K562 (cell line): ENCODE measurements around the gene POMGNT2. TPM values are rescaled to one million over a fixed set of nuclear protein-coding genes. Genes with fewer than 3 reads are reported as not detected.

Experiments
- CCAR2 ChIP-seq: fragments of 200-400 bp; formaldehyde crosslinking; IDR thresholded peaks from 2 replicates; pipeline ENCODE4 v1.6.1; 2017; ENCODE audit warnings: mild to moderate bottlenecking, low read depth, low read length
- ETS2 ChIP-seq: IDR thresholded peaks from 2 replicates; pipeline ENCODE4 v1.6.1; 2016; ENCODE audit warnings: borderline replicate concordance, missing genetic modification characterization, mild to moderate bottlenecking, moderate library complexity, missing compliant biosample characterization; ENCODE audit not compliant: poor library complexity, severe bottlenecking
- GTF2E2 ChIP-seq: fragments of 200-800 bp; sonication (Bioruptor generic); IDR thresholded peaks from 2 replicates; pipeline ENCODE4 v1.6.1; 2016; ENCODE audit warnings: missing genetic modification characterization, missing compliant biosample characterization
- HDAC2 ChIP-seq: fragments of 450-650 bp; IDR thresholded peaks from 2 replicates; pipeline ENCODE4 v1.6.1; 2016; ENCODE audit warnings: mild to moderate bottlenecking
- HNRNPLL ChIP-seq: fragments of 200-400 bp; formaldehyde crosslinking; IDR thresholded peaks from 2 replicates; pipeline ENCODE4 v1.6.1; 2017; ENCODE audit warnings: low read length, low read depth, mild to moderate bottlenecking; ENCODE audit not compliant: poor library complexity, severe bottlenecking
- NCOR1 ChIP-seq: fragments of 450-650 bp; IDR thresholded peaks from 2 replicates; pipeline ENCODE4 v1.6.1; 2016; ENCODE audit warnings: mild to moderate bottlenecking, moderate library complexity
- NFIX ChIP-seq: fragments of 250-450 bp; sonication (Bioruptor Pico); IDR thresholded peaks from 2 replicates; pipeline ENCODE4 v1.4.0; 2020; ENCODE audit warnings: low read depth, mild to moderate bottlenecking, moderate library complexity
- NUFIP1 ChIP-seq: fragments of 450-650 bp; IDR thresholded peaks from 2 replicates; pipeline ENCODE4 v1.6.1; 2018; ENCODE audit not compliant: partially characterized antibody
- ZBTB43 ChIP-seq: sonication (generic); formaldehyde crosslinking; IDR thresholded peaks from 2 replicates; pipeline ENCODE4 v1.8.0; 2023; ENCODE audit warnings: mild to moderate bottlenecking, missing genetic modification reagents
- ZNF282 ChIP-seq: sonication (generic); formaldehyde crosslinking; IDR thresholded peaks from 2 replicates; pipeline ENCODE4 v1.8.1; 2023; ENCODE audit warnings: missing genetic modification reagents
- ZNF644 ChIP-seq: fragments of 200-800 bp; sonication (Bioruptor generic); IDR thresholded peaks from 2 replicates; pipeline ENCODE4 v1.6.1; 2016; ENCODE audit warnings: low read depth, missing genetic modification characterization, missing compliant biosample characterization
- polyA plus RNA-seq, 8 experiments: library from polyadenylated mRNA; depleted of rRNA in 4 of 8; stranded (reverse) in 5 of 8; unstranded in 3 of 8; fragments of >200 nt; fragmentation: Nextera tagmentation in 2 of 8; fragmentation: Illumina TruSeq in 1 of 8; extraction: Ambion mirVana in 2 of 8; extraction: Trizol in 1 of 8; gene quantifications; 2 replicates each; pipeline versions ENCODE4 v1.2.1 to v1.2.3, GENCODE V29; 2011 to 2014; ENCODE audit warnings: inconsistent platforms in 1 of 8, missing spikeins in 1 of 8
- total RNA-seq, 7 experiments: library from RNA; depleted of rRNA in 6 of 7; stranded (reverse); fragments of >200 nt in 6 of 7; fragmentation: Illumina TruSeq in 2 of 7; extraction: Trizol in 2 of 7; gene quantifications; 2 replicates each; pipeline versions ENCODE4 v1.2.1 to v1.2.3, GENCODE V29; 2011 to 2021; ENCODE audit warnings: low replicate concordance in 1 of 7
- TF ChIP-seq, protein P1 (sequence below): fragments of 450-650 bp; IDR thresholded peaks from 2 replicates; pipeline ENCODE4 v1.6.1; 2016; ENCODE audit warnings: mild to moderate bottlenecking, moderate library complexity
- TF ChIP-seq, protein P2 (sequence below), 2 experiments: IDR thresholded peaks; 2 replicates each; pipeline ENCODE4 v1.6.1; 2011; ENCODE audit warnings: borderline replicate concordance in 1 of 2, control low read depth in 1 of 2, low read depth in 1 of 2, low read length in 1 of 2, mild to moderate bottlenecking in 1 of 2, mixed read lengths in 1 of 2, moderate library complexity in 1 of 2; ENCODE audit not compliant: insufficient read depth in 1 of 2, insufficient read length in 1 of 2, poor library complexity in 1 of 2, severe bottlenecking in 1 of 2; ENCODE audit errors: extremely low read depth in 1 of 2

POMGNT2 gene
- total and polyA plus RNA-seq, 9 of the 15 experiments (the other 6 are each of a cell fraction or from before 2014, with no cell fraction given): 0.65 to 14.1 (median 10.3) TPM

DNA sequence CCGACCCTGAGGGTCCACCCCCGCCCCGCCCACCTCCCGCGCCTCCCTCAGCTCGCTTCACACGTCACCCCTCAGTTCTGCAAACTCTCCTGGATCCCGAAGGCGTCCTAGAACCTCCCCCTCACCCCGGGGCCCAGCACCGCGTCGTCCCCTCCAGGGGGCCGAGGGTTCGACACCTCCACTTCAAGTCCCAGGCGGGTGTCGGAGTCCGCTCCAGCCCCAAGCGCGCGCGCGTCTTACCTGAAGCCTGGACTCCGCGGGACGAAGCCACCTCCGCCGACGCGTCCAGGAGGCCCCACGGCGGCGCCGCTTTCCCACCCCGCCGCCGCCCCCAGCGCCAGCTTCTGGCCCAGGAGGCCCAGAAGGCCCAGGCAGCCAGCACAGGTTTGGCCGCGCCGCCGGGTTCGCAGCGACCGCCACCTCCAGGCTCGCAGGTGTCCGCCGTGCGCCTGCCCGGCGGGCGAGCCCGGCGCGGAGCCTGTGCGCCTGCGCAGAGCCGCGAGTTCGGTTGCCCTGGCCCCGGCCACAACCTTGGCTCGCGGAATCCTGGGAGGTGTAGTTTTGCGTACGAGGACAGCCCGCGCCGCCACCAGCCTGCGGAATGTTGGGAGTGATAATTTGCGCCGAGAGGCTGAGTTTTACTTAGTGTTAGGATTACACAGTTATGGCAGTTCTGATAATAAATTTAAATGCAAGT lies at the start of gene POMGNT2 (continued):
- TF ChIP-seq, protein P1, sequence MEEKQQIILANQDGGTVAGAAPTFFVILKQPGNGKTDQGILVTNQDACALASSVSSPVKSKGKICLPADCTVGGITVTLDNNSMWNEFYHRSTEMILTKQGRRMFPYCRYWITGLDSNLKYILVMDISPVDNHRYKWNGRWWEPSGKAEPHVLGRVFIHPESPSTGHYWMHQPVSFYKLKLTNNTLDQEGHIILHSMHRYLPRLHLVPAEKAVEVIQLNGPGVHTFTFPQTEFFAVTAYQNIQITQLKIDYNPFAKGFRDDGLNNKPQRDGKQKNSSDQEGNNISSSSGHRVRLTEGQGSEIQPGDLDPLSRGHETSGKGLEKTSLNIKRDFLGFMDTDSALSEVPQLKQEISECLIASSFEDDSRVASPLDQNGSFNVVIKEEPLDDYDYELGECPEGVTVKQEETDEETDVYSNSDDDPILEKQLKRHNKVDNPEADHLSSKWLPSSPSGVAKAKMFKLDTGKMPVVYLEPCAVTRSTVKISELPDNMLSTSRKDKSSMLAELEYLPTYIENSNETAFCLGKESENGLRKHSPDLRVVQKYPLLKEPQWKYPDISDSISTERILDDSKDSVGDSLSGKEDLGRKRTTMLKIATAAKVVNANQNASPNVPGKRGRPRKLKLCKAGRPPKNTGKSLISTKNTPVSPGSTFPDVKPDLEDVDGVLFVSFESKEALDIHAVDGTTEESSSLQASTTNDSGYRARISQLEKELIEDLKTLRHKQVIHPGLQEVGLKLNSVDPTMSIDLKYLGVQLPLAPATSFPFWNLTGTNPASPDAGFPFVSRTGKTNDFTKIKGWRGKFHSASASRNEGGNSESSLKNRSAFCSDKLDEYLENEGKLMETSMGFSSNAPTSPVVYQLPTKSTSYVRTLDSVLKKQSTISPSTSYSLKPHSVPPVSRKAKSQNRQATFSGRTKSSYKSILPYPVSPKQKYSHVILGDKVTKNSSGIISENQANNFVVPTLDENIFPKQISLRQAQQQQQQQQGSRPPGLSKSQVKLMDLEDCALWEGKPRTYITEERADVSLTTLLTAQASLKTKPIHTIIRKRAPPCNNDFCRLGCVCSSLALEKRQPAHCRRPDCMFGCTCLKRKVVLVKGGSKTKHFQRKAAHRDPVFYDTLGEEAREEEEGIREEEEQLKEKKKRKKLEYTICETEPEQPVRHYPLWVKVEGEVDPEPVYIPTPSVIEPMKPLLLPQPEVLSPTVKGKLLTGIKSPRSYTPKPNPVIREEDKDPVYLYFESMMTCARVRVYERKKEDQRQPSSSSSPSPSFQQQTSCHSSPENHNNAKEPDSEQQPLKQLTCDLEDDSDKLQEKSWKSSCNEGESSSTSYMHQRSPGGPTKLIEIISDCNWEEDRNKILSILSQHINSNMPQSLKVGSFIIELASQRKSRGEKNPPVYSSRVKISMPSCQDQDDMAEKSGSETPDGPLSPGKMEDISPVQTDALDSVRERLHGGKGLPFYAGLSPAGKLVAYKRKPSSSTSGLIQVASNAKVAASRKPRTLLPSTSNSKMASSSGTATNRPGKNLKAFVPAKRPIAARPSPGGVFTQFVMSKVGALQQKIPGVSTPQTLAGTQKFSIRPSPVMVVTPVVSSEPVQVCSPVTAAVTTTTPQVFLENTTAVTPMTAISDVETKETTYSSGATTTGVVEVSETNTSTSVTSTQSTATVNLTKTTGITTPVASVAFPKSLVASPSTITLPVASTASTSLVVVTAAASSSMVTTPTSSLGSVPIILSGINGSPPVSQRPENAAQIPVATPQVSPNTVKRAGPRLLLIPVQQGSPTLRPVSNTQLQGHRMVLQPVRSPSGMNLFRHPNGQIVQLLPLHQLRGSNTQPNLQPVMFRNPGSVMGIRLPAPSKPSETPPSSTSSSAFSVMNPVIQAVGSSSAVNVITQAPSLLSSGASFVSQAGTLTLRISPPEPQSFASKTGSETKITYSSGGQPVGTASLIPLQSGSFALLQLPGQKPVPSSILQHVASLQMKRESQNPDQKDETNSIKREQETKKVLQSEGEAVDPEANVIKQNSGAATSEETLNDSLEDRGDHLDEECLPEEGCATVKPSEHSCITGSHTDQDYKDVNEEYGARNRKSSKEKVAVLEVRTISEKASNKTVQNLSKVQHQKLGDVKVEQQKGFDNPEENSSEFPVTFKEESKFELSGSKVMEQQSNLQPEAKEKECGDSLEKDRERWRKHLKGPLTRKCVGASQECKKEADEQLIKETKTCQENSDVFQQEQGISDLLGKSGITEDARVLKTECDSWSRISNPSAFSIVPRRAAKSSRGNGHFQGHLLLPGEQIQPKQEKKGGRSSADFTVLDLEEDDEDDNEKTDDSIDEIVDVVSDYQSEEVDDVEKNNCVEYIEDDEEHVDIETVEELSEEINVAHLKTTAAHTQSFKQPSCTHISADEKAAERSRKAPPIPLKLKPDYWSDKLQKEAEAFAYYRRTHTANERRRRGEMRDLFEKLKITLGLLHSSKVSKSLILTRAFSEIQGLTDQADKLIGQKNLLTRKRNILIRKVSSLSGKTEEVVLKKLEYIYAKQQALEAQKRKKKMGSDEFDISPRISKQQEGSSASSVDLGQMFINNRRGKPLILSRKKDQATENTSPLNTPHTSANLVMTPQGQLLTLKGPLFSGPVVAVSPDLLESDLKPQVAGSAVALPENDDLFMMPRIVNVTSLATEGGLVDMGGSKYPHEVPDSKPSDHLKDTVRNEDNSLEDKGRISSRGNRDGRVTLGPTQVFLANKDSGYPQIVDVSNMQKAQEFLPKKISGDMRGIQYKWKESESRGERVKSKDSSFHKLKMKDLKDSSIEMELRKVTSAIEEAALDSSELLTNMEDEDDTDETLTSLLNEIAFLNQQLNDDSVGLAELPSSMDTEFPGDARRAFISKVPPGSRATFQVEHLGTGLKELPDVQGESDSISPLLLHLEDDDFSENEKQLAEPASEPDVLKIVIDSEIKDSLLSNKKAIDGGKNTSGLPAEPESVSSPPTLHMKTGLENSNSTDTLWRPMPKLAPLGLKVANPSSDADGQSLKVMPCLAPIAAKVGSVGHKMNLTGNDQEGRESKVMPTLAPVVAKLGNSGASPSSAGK: peak; percentile 72
- no peak for TF ChIP-seq NCOR1
- no peak for TF ChIP-seq NUFIP1
- no peak for TF ChIP-seq HDAC2
- TF ChIP-seq ZNF644 (tag): no peak
- TF ChIP-seq GTF2E2 (tag): no peak
- no peak for TF ChIP-seq NFIX
- no peak for TF ChIP-seq ZNF282 (CRISPR knock-in tag)
- TF ChIP-seq, protein P2, sequence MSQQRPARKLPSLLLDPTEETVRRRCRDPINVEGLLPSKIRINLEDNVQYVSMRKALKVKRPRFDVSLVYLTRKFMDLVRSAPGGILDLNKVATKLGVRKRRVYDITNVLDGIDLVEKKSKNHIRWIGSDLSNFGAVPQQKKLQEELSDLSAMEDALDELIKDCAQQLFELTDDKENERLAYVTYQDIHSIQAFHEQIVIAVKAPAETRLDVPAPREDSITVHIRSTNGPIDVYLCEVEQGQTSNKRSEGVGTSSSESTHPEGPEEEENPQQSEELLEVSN (IDR thresholded peaks at IDR 0.05; ENCODE audit: borderline replicate concordance in 1 of 2, extremely low read depth in 1 of 2, insufficient read depth in 1 of 2, insufficient read length in 1 of 2, low read depth in 1 of 2, low read length in 1 of 2, poor library complexity in 1 of 2, severe bottlenecking in 1 of 2): no peak
- no peak for TF ChIP-seq CCAR2
- TF ChIP-seq ZBTB43 (CRISPR knock-in tag): no peak
- TF ChIP-seq ETS2: no peak
- TF ChIP-seq HNRNPLL: peak; percentile 69
